HepG2 (cell line): ENCODE measurements around the gene HLA-DMB. TPM values are rescaled to one million over a fixed set of nuclear protein-coding genes. Genes with fewer than 3 reads are reported as not detected.

Experiments used
- BORCS8-MEF2B ChIP-seq: sonication (generic); formaldehyde crosslinking; IDR thresholded peaks from 2 replicates; pipeline ENCODE4 v1.8.0; 2022; ENCODE audit warnings: mild to moderate bottlenecking, missing genetic modification reagents
- EP300 ChIP-seq, 3 experiments: sonication (generic) in 1 of 3; formaldehyde crosslinking in 1 of 3; IDR thresholded peaks; 2 replicates each; pipeline versions ENCODE4 v1.5.1 to v1.6.1; 2011 to 2020; ENCODE audit warnings: low read depth in 2 of 3, low read length in 2 of 3, borderline replicate concordance in 1 of 3, improper control_type of control experiment in 1 of 3, mild to moderate bottlenecking in 1 of 3, missing genetic modification reagents in 1 of 3, moderate library complexity in 1 of 3
- FOXA1 ChIP-seq, 2 experiments: fragments of 450-650 bp in 1 of 2; sonication (generic) in 1 of 2; formaldehyde crosslinking in 1 of 2; IDR thresholded peaks; 2 replicates each; pipeline versions ENCODE4 v1.4.0 to v1.6.1; 2016 to 2020; ENCODE audit warnings: missing genetic modification reagents in 1 of 2
- HINFP ChIP-seq: sonication (generic); formaldehyde crosslinking; IDR thresholded peaks from 2 replicates; pipeline ENCODE4 v1.4.0; 2020; ENCODE audit warnings: low read depth, mild to moderate bottlenecking, missing genetic modification reagents
- PHF20 ChIP-seq: sonication (generic); formaldehyde crosslinking; IDR thresholded peaks from 2 replicates; pipeline ENCODE4 v1.5.0; 2020; ENCODE audit warnings: mild to moderate bottlenecking, missing genetic modification reagents
- SNAPC4 ChIP-seq: sonication (generic); formaldehyde crosslinking; IDR thresholded peaks from 2 replicates; pipeline ENCODE4 v1.4.0; 2020; ENCODE audit warnings: mild to moderate bottlenecking, missing genetic modification reagents
- TGIF2 ChIP-seq: IDR thresholded peaks from 2 replicates; pipeline ENCODE4 v1.6.1; 2016; ENCODE audit warnings: control low read depth, missing compliant biosample characterization
- ZFP1 ChIP-seq: IDR thresholded peaks from 2 replicates; pipeline ENCODE4 v1.6.1; 2016
- ZFYVE20 ChIP-seq: sonication (generic); formaldehyde crosslinking; IDR thresholded peaks from 2 replicates; pipeline ENCODE4 v1.8.0; 2023; ENCODE audit warnings: low read depth, mild to moderate bottlenecking, moderate library complexity, missing genetic modification reagents, borderline replicate concordance
- ZIK1 ChIP-seq: sonication (generic); formaldehyde crosslinking; IDR thresholded peaks from 2 replicates; pipeline ENCODE4 v1.5.0; 2020; ENCODE audit warnings: mild to moderate bottlenecking, low read depth, missing genetic modification reagents, borderline replicate concordance
- ZNF337 ChIP-seq: sonication (generic); formaldehyde crosslinking; IDR thresholded peaks from 2 replicates; pipeline ENCODE4 v1.5.1; 2020; ENCODE audit warnings: missing genetic modification reagents, low read depth, mild to moderate bottlenecking, borderline replicate concordance
- ZNF350 ChIP-seq: sonication (generic); formaldehyde crosslinking; IDR thresholded peaks from 2 replicates; pipeline ENCODE4 v1.4.0; 2020; ENCODE audit warnings: mild to moderate bottlenecking, low read depth, missing genetic modification reagents, borderline replicate concordance
- ZNF468 ChIP-seq: sonication (generic); formaldehyde crosslinking; IDR thresholded peaks from 2 replicates; pipeline ENCODE4 v1.8.0; 2022; ENCODE audit warnings: mild to moderate bottlenecking, moderate library complexity, missing genetic modification reagents
- ZNF713 ChIP-seq: sonication (generic); formaldehyde crosslinking; IDR thresholded peaks from 2 replicates; pipeline ENCODE4 v1.4.0; 2020; ENCODE audit warnings: mild to moderate bottlenecking, missing genetic modification reagents
- polyA plus RNA-seq, 8 experiments: library from polyadenylated mRNA; depleted of rRNA in 3 of 8; stranded (reverse) in 7 of 8; unstranded in 1 of 8; fragments of >200 nt; fragmentation: Illumina TruSeq in 4 of 8; extraction: Trizol in 4 of 8; gene quantifications; 2 replicates each; pipeline versions ENCODE4 v1.2.1 to v1.2.3, GENCODE V29; 2011 to 2016; ENCODE audit warnings: low read depth in 4 of 8, missing spikeins in 1 of 8, mixed read lengths in 1 of 8; ENCODE audit not compliant: insufficient read depth in 1 of 8
- total RNA-seq, 5 experiments: library from RNA; depleted of rRNA; stranded (reverse); fragments of >200 nt; fragmentation: Illumina TruSeq; extraction: Trizol; gene quantifications; 2 replicates each; pipeline ENCODE4 v1.2.3, GENCODE V29; 2016; ENCODE audit warnings: low read depth in 1 of 5
- TF ChIP-seq, protein P1 (sequence below): sonication (generic); formaldehyde crosslinking; IDR thresholded peaks from 2 replicates; pipeline ENCODE4 v1.5.1; 2020; ENCODE audit warnings: mild to moderate bottlenecking, missing genetic modification reagents, moderate library complexity
- TF ChIP-seq, protein P2 (sequence below): sonication (generic); formaldehyde crosslinking; IDR thresholded peaks from 2 replicates; pipeline ENCODE4 v1.8.1; 2023; ENCODE audit warnings: mild to moderate bottlenecking, missing genetic modification reagents

The HLA-DMB gene
- total and polyA plus RNA-seq, 2 of the 13 experiments (the other 11 are each of a cell fraction or from before 2014, with no cell fraction given), result not detected

GRCh38 chr6:32968093-32968866, 27.5 kb upstream of the HLA-DMB start, which contains the start of gene BRD2 (continued):
- TF ChIP-seq ZNF713 (CRISPR knock-in tag), result no peak; the same call in 1 of the 2 replicates
- TF ChIP-seq, protein P1, sequence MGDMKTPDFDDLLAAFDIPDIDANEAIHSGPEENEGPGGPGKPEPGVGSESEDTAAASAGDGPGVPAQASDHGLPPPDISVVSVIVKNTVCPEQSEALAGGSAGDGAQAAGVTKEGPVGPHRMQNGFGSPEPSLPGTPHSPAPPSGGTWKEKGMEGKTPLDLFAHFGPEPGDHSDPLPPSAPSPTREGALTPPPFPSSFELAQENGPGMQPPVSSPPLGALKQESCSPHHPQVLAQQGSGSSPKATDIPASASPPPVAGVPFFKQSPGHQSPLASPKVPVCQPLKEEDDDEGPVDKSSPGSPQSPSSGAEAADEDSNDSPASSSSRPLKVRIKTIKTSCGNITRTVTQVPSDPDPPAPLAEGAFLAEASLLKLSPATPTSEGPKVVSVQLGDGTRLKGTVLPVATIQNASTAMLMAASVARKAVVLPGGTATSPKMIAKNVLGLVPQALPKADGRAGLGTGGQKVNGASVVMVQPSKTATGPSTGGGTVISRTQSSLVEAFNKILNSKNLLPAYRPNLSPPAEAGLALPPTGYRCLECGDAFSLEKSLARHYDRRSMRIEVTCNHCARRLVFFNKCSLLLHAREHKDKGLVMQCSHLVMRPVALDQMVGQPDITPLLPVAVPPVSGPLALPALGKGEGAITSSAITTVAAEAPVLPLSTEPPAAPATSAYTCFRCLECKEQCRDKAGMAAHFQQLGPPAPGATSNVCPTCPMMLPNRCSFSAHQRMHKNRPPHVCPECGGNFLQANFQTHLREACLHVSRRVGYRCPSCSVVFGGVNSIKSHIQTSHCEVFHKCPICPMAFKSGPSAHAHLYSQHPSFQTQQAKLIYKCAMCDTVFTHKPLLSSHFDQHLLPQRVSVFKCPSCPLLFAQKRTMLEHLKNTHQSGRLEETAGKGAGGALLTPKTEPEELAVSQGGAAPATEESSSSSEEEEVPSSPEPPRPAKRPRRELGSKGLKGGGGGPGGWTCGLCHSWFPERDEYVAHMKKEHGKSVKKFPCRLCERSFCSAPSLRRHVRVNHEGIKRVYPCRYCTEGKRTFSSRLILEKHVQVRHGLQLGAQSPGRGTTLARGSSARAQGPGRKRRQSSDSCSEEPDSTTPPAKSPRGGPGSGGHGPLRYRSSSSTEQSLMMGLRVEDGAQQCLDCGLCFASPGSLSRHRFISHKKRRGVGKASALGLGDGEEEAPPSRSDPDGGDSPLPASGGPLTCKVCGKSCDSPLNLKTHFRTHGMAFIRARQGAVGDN, result peak; percentile 98
- TF ChIP-seq FOXA1 (IDR thresholded peaks at IDR 0.05), result no peak
- TF ChIP-seq FOXA1 (CRISPR knock-in tag; IDR thresholded peaks at IDR 0.05), result peak; percentile 30
- peak; percentile 96 for TF ChIP-seq HINFP
- peak; percentile 93 for TF ChIP-seq ZFYVE20
- peak; percentile 62 for TF ChIP-seq SNAPC4
- peak; percentile 70 for TF ChIP-seq PHF20 (CRISPR knock-in tag)
- peak; percentile 99 for TF ChIP-seq BORCS8-MEF2B (CRISPR knock-in tag)
- TF ChIP-seq ZNF468 (CRISPR knock-in tag), result peak; percentile 75; the same call in 1 of the 2 replicates
- no peak for TF ChIP-seq ZNF337 (CRISPR knock-in tag)
- TF ChIP-seq, protein P2, sequence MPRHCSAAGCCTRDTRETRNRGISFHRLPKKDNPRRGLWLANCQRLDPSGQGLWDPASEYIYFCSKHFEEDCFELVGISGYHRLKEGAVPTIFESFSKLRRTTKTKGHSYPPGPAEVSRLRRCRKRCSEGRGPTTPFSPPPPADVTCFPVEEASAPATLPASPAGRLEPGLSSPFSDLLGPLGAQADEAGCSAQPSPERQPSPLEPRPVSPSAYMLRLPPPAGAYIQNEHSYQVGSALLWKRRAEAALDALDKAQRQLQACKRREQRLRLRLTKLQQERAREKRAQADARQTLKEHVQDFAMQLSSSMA (CRISPR knock-in tag), result peak; percentile 91
- TF ChIP-seq EP300 (IDR thresholded peaks at IDR 0.05; ENCODE audit: low read depth in 2 of 2, low read length in 2 of 2), result no peak
- 0 out of 2 replicates have a peak, but pooled peaks have one; percentile 50 for TF ChIP-seq EP300 (CRISPR knock-in tag; IDR thresholded peaks at IDR 0.05; ENCODE audit: borderline replicate concordance)
- peak; percentile 96 for TF ChIP-seq ZNF350
- TF ChIP-seq ZFP1 (CRISPR knock-in tag), result no peak
- peak; percentile 77; the same call in 1 of the 2 replicates for TF ChIP-seq TGIF2 (CRISPR knock-in tag)
- no peak; the same call in 1 of the 2 replicates for TF ChIP-seq ZIK1 (CRISPR knock-in tag)
